ENCODE measurements around the gene CNTN4.

CNTN4 gene

DNA sequence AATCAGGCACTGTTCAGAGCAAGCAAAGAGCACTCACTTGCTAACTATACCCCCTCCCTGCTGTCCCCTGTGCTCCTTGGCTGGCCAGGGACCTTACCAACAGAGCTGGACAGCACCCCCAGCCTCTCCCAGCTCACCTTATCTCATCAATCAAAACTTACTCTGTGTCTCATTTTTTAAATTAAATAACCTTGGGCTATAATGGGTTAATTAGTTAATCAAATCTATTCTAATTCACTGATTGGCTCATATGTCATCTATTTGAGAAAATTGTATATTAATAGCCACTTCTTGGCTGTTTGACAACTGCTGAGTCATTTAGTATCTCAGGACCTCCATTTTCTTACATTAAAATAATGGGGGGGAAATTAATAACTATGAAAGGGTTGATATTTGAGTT is 988.6 kb downstream of the CNTN4 start:
- Histone ChIP-seq H3K27ac (ENCODE audit: low read length) (no peak overlapping the region), H3K4me3 (ENCODE audit: low read depth in 1 of 2, low read length in 2 of 2) (no peak overlapping the region), H3K4me1 (ENCODE audit: control insufficient read depth in 1 of 2, insufficient read depth in 2 of 2, low read length in 2 of 2) (no peaks in the 10 kb centered on the region), H3K27me3 (ENCODE audit: low read depth, low read length) (no peaks in the 10 kb centered on the region), H3K9me3 (ENCODE audit: control insufficient read depth in 1 of 2, low read length in 2 of 2) (no peaks in the 10 kb centered on the region), H3K36me3 (ENCODE audit: control insufficient read depth in 1 of 2, insufficient read depth in 2 of 2, low read length in 2 of 2) (no peaks in the 10 kb centered on the region)

- Histone ChIP-seq H3K4me3 (ENCODE audit: low read depth in 1 of 2, low read length in 2 of 2) (no peak overlapping the region), H3K4me1 (ENCODE audit: control insufficient read depth in 1 of 2, insufficient read depth in 2 of 2, low read length in 2 of 2) (no peaks in the 10 kb centered on the region), H3K27ac (ENCODE audit: low read length) (no peak overlapping the region), H3K9me3 (ENCODE audit: control insufficient read depth in 1 of 2, low read length in 2 of 2) (no peaks in the 10 kb centered on the region), H3K36me3 (ENCODE audit: control insufficient read depth in 1 of 2, insufficient read depth in 2 of 2, low read length in 2 of 2) (no peaks in the 10 kb centered on the region), H3K27me3 (ENCODE audit: low read depth, low read length) (no peaks in the 10 kb centered on the region)
Measured at GRCh38 chr3:3087716-3088465, 989.2 kb downstream of the CNTN4 start.

DNA sequence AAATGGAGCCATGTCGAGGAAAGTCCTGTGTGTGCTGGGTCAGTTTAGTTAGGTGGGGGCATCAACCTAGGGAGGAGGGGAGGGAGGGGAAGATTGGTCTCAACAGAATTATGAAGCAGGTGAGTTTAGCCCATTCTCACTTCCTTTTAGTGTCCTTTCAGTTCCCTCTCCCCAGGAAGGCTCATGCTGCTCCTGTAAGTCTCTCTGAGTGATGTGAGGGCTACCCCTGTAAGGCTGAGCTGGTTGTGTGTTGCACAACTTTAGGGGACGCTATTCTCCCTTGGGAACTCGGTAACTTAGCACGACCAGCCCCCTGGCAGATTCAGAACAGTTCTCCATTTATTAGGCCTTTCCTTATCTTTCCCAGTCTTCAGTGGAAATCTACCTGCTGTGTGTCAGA is 990.4 kb downstream of the CNTN4 start:
- Histone ChIP-seq H3K36me3 (ENCODE audit: control insufficient read depth in 1 of 2, insufficient read depth in 2 of 2, low read length in 2 of 2) (no peaks in the 10 kb centered on the region), H3K27ac (ENCODE audit: low read length) (no peak overlapping the region), H3K9me3 (ENCODE audit: control insufficient read depth in 1 of 2, low read length in 2 of 2) (no peaks in the 10 kb centered on the region), H3K4me1 (ENCODE audit: control insufficient read depth in 1 of 2, insufficient read depth in 2 of 2, low read length in 2 of 2) (no peaks in the 10 kb centered on the region), H3K27me3 (ENCODE audit: low read depth, low read length) (no peaks in the 10 kb centered on the region), H3K4me3 (ENCODE audit: low read depth in 1 of 2, low read length in 2 of 2) (no peak overlapping the region)

- H3K27ac ChIP-seq (ENCODE audit: low read length) = no peak overlapping the region
- H3K9me3 ChIP-seq (ENCODE audit: control insufficient read depth in 1 of 2, low read length in 2 of 2) = no peaks in the 10 kb centered on the region
- no peaks in the 10 kb centered on the region for H3K27me3 ChIP-seq (ENCODE audit: low read depth, low read length)
- H3K4me1 ChIP-seq (ENCODE audit: control insufficient read depth in 1 of 2, insufficient read depth in 2 of 2, low read length in 2 of 2) = no peaks in the 10 kb centered on the region
- no peak overlapping the region for H3K4me3 ChIP-seq (ENCODE audit: low read depth in 1 of 2, low read length in 2 of 2)
- H3K36me3 ChIP-seq (ENCODE audit: control insufficient read depth in 1 of 2, insufficient read depth in 2 of 2, low read length in 2 of 2) = no peaks in the 10 kb centered on the region
Measured at GRCh38 chr3:3097958-3098357, 999.3 kb downstream of the CNTN4 start.

DNA sequence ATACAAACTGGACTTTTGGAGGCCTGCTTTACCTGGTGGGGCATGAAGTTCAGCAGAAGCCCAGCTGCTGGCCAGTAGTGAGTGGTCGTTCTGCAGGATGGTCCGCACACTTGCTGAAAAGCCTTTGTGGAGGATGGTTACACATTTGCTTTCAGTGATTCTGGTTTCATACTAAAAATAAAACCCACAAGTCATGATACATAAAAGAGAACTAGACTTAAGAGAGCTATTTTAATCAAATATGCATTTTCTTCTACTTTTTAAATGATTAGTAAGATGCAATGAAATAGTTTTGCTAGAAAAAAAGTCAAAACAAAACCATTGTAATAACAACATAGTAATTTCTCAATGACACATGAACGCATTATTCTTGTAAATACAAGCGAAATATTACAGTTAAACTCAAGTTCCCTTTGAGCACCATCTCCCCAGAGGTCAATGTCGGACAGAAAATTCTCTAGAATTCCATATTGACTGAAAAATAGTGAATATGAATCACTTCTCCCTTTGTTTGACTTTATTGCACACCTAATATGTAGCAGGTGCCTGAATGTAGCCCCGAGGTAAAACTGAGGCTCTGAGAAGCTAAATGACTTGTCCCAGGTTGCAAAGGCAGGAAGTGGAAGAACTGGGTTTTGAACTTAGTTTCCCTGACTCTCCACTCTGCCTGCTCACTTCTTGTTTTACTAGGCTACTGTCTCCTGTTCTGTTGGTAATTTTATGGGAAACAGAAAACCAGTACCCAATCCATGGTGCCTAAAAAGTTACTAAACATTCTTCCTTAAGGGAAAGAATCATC is 1003.2 kb downstream of the CNTN4 start:
- Histone ChIP-seq H3K27ac (ENCODE audit: low read length) (no peak overlapping the region), H3K9me3 (ENCODE audit: control insufficient read depth in 1 of 2, low read length in 2 of 2) (no peaks in the 10 kb centered on the region), H3K36me3 (ENCODE audit: control insufficient read depth in 1 of 2, insufficient read depth in 2 of 2, low read length in 2 of 2) (no peaks in the 10 kb centered on the region), H3K27me3 (ENCODE audit: low read depth, low read length) (no peaks in the 10 kb centered on the region), H3K4me3 (ENCODE audit: low read depth in 1 of 2, low read length in 2 of 2) (no peak overlapping the region), H3K4me1 (ENCODE audit: control insufficient read depth in 1 of 2, insufficient read depth in 2 of 2, low read length in 2 of 2) (no peaks in the 10 kb centered on the region)

GRCh38 chr3:3102751-3103150 is 1004.1 kb downstream of the CNTN4 start:
- H3K36me3 ChIP-seq (ENCODE audit: control insufficient read depth in 1 of 2, insufficient read depth in 2 of 2, low read length in 2 of 2) = no peaks in the 10 kb centered on the region
- no peak overlapping the region for H3K27ac ChIP-seq (ENCODE audit: low read length)
- H3K4me1 ChIP-seq (ENCODE audit: control insufficient read depth in 1 of 2, insufficient read depth in 2 of 2, low read length in 2 of 2) = no peaks in the 10 kb centered on the region
- H3K9me3 ChIP-seq (ENCODE audit: control insufficient read depth in 1 of 2, low read length in 2 of 2) = no peaks in the 10 kb centered on the region
- no peaks in the 10 kb centered on the region for H3K27me3 ChIP-seq (ENCODE audit: low read depth, low read length)
- H3K4me3 ChIP-seq (ENCODE audit: low read depth in 1 of 2, low read length in 2 of 2) = no peak overlapping the region

DNA sequence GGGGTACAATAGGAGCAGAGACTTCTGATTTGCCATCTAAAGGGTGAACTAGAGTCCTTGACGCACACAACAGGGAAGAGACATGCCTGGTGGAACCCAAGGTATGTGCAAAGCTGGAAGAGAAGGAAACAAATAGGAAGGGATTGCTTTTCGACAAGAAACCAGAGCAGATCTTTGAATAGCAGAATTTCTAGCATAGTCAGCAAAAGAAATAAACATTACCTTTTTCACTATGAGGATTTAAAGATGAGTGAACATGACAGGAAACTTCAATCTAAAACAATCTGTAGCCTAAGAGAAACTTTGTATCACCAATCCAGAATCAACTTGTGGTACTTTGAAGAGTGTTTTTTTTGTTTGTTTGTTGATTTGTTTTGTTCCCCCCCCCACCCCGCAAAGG is 1006.6 kb downstream of the CNTN4 start:
- Histone ChIP-seq H3K4me1 (ENCODE audit: control insufficient read depth in 1 of 2, insufficient read depth in 2 of 2, low read length in 2 of 2) (no peaks in the 10 kb centered on the region), H3K9me3 (ENCODE audit: control insufficient read depth in 1 of 2, low read length in 2 of 2) (no peaks in the 10 kb centered on the region), H3K4me3 (ENCODE audit: low read depth in 1 of 2, low read length in 2 of 2) (no peak overlapping the region), H3K36me3 (ENCODE audit: control insufficient read depth in 1 of 2, insufficient read depth in 2 of 2, low read length in 2 of 2) (no peaks in the 10 kb centered on the region), H3K27me3 (ENCODE audit: low read depth, low read length) (no peaks in the 10 kb centered on the region), H3K27ac (ENCODE audit: low read length) (no peak overlapping the region)

DNA sequence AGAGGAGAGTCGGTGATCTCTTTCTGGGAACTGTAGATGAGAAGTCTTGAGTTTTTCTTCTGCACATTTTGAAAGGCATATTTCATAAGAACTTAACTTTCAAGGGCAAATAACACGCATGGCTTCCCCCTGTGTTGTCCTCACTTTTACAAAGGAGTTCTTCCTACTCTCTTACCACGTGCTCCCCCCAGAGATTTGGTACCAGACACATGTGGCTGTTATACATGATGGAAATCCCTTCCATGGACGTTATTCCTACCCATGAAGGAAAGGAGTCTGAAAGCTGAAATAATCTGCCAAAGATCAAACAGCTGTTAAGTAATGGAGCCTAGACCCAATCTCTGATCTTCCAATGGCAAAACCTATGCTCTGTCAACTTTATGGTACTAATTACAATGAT is 1007.1 kb downstream of the CNTN4 start:
- no peaks in the 10 kb centered on the region for H3K4me1 ChIP-seq (ENCODE audit: control insufficient read depth in 1 of 2, insufficient read depth in 2 of 2, low read length in 2 of 2)
- H3K9me3 ChIP-seq (ENCODE audit: control insufficient read depth in 1 of 2, low read length in 2 of 2) = no peaks in the 10 kb centered on the region
- H3K27me3 ChIP-seq (ENCODE audit: low read depth, low read length) = no peaks in the 10 kb centered on the region
- no peaks in the 10 kb centered on the region for H3K36me3 ChIP-seq (ENCODE audit: control insufficient read depth in 1 of 2, insufficient read depth in 2 of 2, low read length in 2 of 2)
- H3K4me3 ChIP-seq (ENCODE audit: low read depth in 1 of 2, low read length in 2 of 2) = no peak overlapping the region
- H3K27ac ChIP-seq (ENCODE audit: low read length) = no peak overlapping the region

DNA sequence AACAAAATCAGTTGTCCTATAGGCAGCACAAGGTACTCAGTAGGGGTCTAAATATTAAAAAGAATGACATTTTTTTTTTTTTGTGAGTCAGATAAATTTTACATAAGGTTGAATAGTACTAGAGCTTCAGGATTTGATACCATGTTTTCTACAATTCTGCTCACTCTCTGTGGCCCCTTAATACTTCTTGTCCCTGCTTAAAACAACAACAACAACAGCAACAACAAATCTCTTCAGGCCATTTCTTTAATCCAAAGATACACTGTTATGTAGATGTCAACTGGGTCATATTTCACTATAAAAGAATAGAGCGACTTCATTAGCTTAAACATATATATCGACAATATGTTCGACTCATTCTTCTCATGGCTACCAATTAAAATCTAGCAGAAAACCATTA is 1008.5 kb downstream of the CNTN4 start:
- Histone ChIP-seq H3K9me3 (ENCODE audit: control insufficient read depth in 1 of 2, low read length in 2 of 2) (no peaks in the 10 kb centered on the region), H3K4me1 (ENCODE audit: control insufficient read depth in 1 of 2, insufficient read depth in 2 of 2, low read length in 2 of 2) (no peaks in the 10 kb centered on the region), H3K27ac (ENCODE audit: low read length) (no peak overlapping the region), H3K27me3 (ENCODE audit: low read depth, low read length) (no peaks in the 10 kb centered on the region), H3K4me3 (ENCODE audit: low read depth in 1 of 2, low read length in 2 of 2) (no peak overlapping the region), H3K36me3 (ENCODE audit: control insufficient read depth in 1 of 2, insufficient read depth in 2 of 2, low read length in 2 of 2) (no peaks in the 10 kb centered on the region)
